Measurements from ENCODE around the gene DAW1. TPM values are rescaled to one million over a fixed set of nuclear protein-coding genes. Genes with fewer than 3 reads are reported as not detected.

DAW1 gene
- total and polyA plus RNA-seq, 3 donors from 2014 or later, result 25.2 to 105 (median 31.2) TPM

- TF ChIP-seq, protein P1, sequence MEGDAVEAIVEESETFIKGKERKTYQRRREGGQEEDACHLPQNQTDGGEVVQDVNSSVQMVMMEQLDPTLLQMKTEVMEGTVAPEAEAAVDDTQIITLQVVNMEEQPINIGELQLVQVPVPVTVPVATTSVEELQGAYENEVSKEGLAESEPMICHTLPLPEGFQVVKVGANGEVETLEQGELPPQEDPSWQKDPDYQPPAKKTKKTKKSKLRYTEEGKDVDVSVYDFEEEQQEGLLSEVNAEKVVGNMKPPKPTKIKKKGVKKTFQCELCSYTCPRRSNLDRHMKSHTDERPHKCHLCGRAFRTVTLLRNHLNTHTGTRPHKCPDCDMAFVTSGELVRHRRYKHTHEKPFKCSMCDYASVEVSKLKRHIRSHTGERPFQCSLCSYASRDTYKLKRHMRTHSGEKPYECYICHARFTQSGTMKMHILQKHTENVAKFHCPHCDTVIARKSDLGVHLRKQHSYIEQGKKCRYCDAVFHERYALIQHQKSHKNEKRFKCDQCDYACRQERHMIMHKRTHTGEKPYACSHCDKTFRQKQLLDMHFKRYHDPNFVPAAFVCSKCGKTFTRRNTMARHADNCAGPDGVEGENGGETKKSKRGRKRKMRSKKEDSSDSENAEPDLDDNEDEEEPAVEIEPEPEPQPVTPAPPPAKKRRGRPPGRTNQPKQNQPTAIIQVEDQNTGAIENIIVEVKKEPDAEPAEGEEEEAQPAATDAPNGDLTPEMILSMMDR (IDR thresholded peaks at IDR 0.05), result no peak
- no peak for TF ChIP-seq POLR2A (IDR thresholded peaks at IDR 0.05)
- H3K4me1 ChIP-seq, result peaks cover 13% of the 10 kb centered on the region
- 81 to 91% methylated on average over 5 of the region's 6 CpGs for WGBS, 2 donors
- intact Hi-C loops (cut with DNase I; ENCODE audit: low total_unique reads), result no loop called here
- H3K4me3 ChIP-seq, result no peak overlapping the region
- no peak for DNase-seq
- H3K27ac ChIP-seq, result no peak overlapping the region
- H3K9me3 ChIP-seq, result no peaks in the 10 kb centered on the region
- H3K27me3 ChIP-seq, result no peaks in the 10 kb centered on the region
- H3K36me3 ChIP-seq (ENCODE audit: low read depth, missing control alignments), result no peaks in the 10 kb centered on the region
Observed at GRCh38 chr2:227860221-227860641, 11.2 kb upstream of the DAW1 start.

DNA sequence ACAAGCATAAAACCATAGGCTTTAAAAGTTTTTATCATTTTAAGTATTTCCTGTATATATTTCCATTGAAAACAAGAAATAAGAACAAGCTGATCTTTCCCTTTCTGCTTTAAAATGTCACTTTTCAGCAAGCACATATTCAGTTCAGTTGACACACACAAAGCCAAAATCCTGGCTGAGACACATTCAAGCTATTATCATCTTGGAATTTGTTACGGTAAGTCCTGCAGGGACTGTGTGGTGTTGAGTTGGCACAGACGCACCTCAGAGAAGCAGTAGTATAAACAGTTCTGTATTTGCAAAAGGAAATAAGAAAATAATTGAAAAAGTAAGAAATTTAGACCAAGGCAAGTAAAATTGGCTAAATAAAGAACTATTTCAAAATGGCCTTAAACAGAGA is 10.4 kb upstream of the DAW1 start:
- H3K27me3 ChIP-seq, result no peaks in the 10 kb centered on the region
- no peaks in the 10 kb centered on the region for H3K9me3 ChIP-seq
- H3K4me3 ChIP-seq, result no peak overlapping the region
- H3K27ac ChIP-seq, result no peak overlapping the region
- no peak for DNase-seq
- H3K36me3 ChIP-seq (ENCODE audit: low read depth, missing control alignments), result no peaks in the 10 kb centered on the region
- H3K4me1 ChIP-seq, result peaks cover 13% of the 10 kb centered on the region
- no peak for TF ChIP-seq POLR2A (IDR thresholded peaks at IDR 0.05)
- TF ChIP-seq, protein P1 (IDR thresholded peaks at IDR 0.05), result no peak
- 34 to 36% methylated on average over 2 of the region's 2 CpGs for WGBS, 2 donors
- intact Hi-C loops (cut with DNase I; ENCODE audit: low total_unique reads), result no loop called here

DNA sequence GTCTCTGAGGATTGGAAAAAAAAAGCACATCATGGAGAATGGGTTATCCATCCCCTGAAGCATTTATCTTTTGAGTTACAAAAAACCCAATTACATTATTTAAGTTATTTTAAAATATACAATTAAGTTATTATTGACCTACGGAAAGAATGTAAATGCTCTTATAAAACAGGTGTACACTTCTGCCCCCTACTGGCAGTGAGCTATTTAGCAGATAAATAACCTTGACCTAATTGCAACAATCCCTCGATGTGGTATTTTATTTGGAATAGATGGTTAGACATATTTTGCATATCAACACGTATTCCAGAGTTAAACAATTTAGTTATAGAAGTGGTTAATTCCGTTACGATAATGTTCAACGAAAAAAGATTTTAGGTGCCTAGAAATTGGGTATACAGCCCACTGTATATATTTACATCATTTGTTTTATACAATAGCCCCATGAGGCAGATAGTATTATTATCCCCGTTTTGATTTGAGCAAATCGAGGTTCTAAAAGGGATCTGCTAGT is 9.1 kb upstream of the DAW1 start:
- peak; percentile 56 for DNase-seq
- no peak overlapping the region for H3K4me3 ChIP-seq
- intact Hi-C loops (cut with DNase I; ENCODE audit: low total_unique reads), result no loop called here
- H3K36me3 ChIP-seq (ENCODE audit: low read depth, missing control alignments), result no peaks in the 10 kb centered on the region
- H3K27me3 ChIP-seq, result no peaks in the 10 kb centered on the region
- H3K27ac ChIP-seq, result no peak overlapping the region
- peaks cover 13% of the 10 kb centered on the region for H3K4me1 ChIP-seq
- no peaks in the 10 kb centered on the region for H3K9me3 ChIP-seq
- TF ChIP-seq, protein P1 (IDR thresholded peaks at IDR 0.05), result peak in 2 of 3 experiments; percentile 39 to 75
- TF ChIP-seq POLR2A (IDR thresholded peaks at IDR 0.05), result no peak
- WGBS, 2 donors, result 52 to 56% methylated on average over 8 of the region's 8 CpGs

GRCh38 chr2:227862741-227863588 is 8.5 kb upstream of the DAW1 start:
- Histone ChIP-seq H3K9me3 (no peaks in the 10 kb centered on the region), H3K27me3 (no peaks in the 10 kb centered on the region), H3K4me1 (peaks cover 13% of the 10 kb centered on the region), H3K27ac (no peak overlapping the region), H3K36me3 (ENCODE audit: low read depth, missing control alignments) (no peaks in the 10 kb centered on the region), H3K4me3 (no peak overlapping the region)
- WGBS, 2 donors, result 77 to 84% methylated on average over 6 to 7 of the region's 7 CpGs
- no peak for DNase-seq
- intact Hi-C loops (cut with DNase I; ENCODE audit: low total_unique reads), result no loop called here
- no peak for TF ChIP-seq POLR2A (IDR thresholded peaks at IDR 0.05)
- TF ChIP-seq, protein P1 (IDR thresholded peaks at IDR 0.05), result no peak

All from testis (tissue), 3 donors.